PC-3 (cell line): Measurements from ENCODE around the gene TRAF3IP3. TPM values are rescaled to one million over a fixed set of nuclear protein-coding genes. Genes with fewer than 3 reads are reported as not detected.

Experiments used
- ATAC-seq: fragments of 200-7000 bp; cut with Tn5 transposase; 2 replicates; pipeline ENCODE4 v1.9.1; 2020; ENCODE audit warnings: mild to moderate bottlenecking, moderate library complexity
- BruUV-seq: library from RNA; stranded (reverse); fragments of 400-500 nt; replicated peaks from 2 replicates; lab custom pipeline; 2021; lab: Mats Ljungman, UMichigan
- CTCF ChIA-PET: fragments of 300-600 bp; sonication (Branson Sonifier 250); formaldehyde crosslinking; loops from one replicate; lab custom pipeline; 2022; ENCODE audit warnings: antibody characterized with exemption; lab: Charles Lee
- POLR2A ChIA-PET: fragments of 300-600 bp; sonication (Branson Sonifier 250); formaldehyde crosslinking; loops from one replicate; lab custom pipeline; 2022; ENCODE audit warnings: antibody characterized with exemption; ENCODE audit not compliant: unreplicated experiment; lab: Charles Lee
- DNase-seq: peaks from one replicate; pipeline ENCODE4 v3.0.0-alpha.2; 2015
- H2AFZ ChIP-seq: fragments of 300-600 bp; sonication (generic); 2 replicates; pipeline ENCODE4 v1.6.0; 2016; ENCODE audit warnings: antibody characterized with exemption, low read length
- H3F3A ChIP-seq: fragments of 300-600 bp; sonication (generic); one replicate; pipeline ENCODE4 v1.6.0; 2017; ENCODE audit warnings: antibody characterized with exemption, low read length, control low read depth, mild to moderate bottlenecking; ENCODE audit not compliant: unreplicated experiment
- H3K27ac ChIP-seq: fragments of 300-600 bp; sonication (generic); 2 replicates; pipeline ENCODE4 v1.5.1; 2016; ENCODE audit warnings: mild to moderate bottlenecking, low read length
- H3K27me3 ChIP-seq: fragments of 300-600 bp; sonication (generic); 2 replicates; pipeline ENCODE4 v1.6.1; 2016; ENCODE audit warnings: low read length, mixed read lengths
- H3K36me3 ChIP-seq: fragments of 300-600 bp; sonication (generic); 2 replicates; pipeline ENCODE4 v1.6.1; 2016; ENCODE audit warnings: low read depth, mixed run types, low read length, mixed read lengths
- H3K4me1 ChIP-seq: fragments of 300-600 bp; sonication (generic); 2 replicates; pipeline ENCODE4 v1.5.1; 2016; ENCODE audit warnings: low read length; ENCODE audit not compliant: insufficient read depth
- H3K4me2 ChIP-seq: fragments of 300-600 bp; sonication (generic); 2 replicates; pipeline ENCODE4 v1.6.0; 2016; ENCODE audit warnings: low read length
- H3K4me3 ChIP-seq: fragments of 300-600 bp; sonication (generic); 2 replicates; pipeline ENCODE4 v1.5.1; 2016; ENCODE audit warnings: mild to moderate bottlenecking, low read length, mixed read lengths
- H3K79me2 ChIP-seq: fragments of 300-600 bp; sonication (generic); 2 replicates; pipeline ENCODE4 v1.6.1; 2017; ENCODE audit warnings: low read length, mixed read lengths
- H3K9ac ChIP-seq: fragments of 300-600 bp; sonication (generic); 2 replicates; pipeline ENCODE4 v1.6.0; 2016; ENCODE audit warnings: mild to moderate bottlenecking, low read length
- H3K9me2 ChIP-seq: fragments of 300-600 bp; sonication (generic); replicated peaks from 2 replicates; pipeline ENCODE4 v1.6.1; 2016; ENCODE audit warnings: mixed run types, low read length, mixed read lengths
- H3K9me3 ChIP-seq: fragments of 300-600 bp; sonication (generic); 2 replicates; pipeline ENCODE4 v1.6.1; 2016; ENCODE audit warnings: low read length, mixed read lengths
- H4K20me1 ChIP-seq: fragments of 300-600 bp; sonication (generic); 2 replicates; pipeline ENCODE4 v1.6.1; 2016; ENCODE audit warnings: low read length, mixed read lengths
- CTCF ChIP-seq: fragments of 300-600 bp; sonication (generic); conservative IDR thresholded peaks from 2 replicates; pipeline ENCODE4 v1.5.1; 2017; ENCODE audit warnings: antibody characterized with exemption, low read depth, mild to moderate bottlenecking, low read length
- EZH2 ChIP-seq: fragments of 300-600 bp; sonication (generic); IDR thresholded peaks from one replicate; pipeline ENCODE4 v1.6.1; 2017; ENCODE audit warnings: antibody characterized with exemption, mild to moderate bottlenecking, low read length; ENCODE audit not compliant: unreplicated experiment
- EZH2phosphoT487 ChIP-seq: fragments of 300-600 bp; sonication (generic); IDR thresholded peaks from 2 replicates; pipeline ENCODE4 v1.6.1; 2018; ENCODE audit warnings: mild to moderate bottlenecking, antibody characterized with exemption, low read length, borderline replicate concordance
- intact Hi-C: fragments of 100-400 bp; cut with micrococcal nuclease; formaldehyde crosslinking; loops from 2 replicates; pipeline ENCODE4 v1.9.0; 2023
- total RNA-seq: library from RNA; depleted of rRNA; stranded (reverse); fragments of >200 nt; gene quantifications from 2 replicates; pipeline ENCODE4 v1.2.3, GENCODE V29; 2014

The TRAF3IP3 gene
- total RNA-seq, 1 experiment from 2014 or later = not detected

DNA sequence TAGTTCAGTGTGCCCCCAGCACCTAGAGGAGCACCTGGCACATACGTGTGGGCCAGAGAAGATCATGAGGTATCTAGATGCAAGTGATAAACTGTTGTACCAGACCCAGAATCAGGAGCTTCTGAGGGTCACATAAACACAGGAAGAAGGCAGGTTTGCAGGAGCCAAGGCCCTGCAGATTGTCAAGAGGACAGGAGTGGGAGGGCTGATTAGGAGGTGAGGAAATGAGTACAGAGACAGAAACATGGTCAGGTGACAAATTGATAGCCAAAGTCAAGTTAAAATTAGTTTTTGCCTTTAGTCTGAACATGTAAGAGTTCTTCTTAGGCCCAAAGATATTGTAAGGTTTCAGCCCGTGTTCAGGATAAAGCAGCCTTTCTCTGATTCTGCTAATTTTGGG, 14.0 kb upstream of the TRAF3IP3 start:
- Histone ChIP-seq H3K4me2 (no peak overlapping the region), H3K27ac (no peak overlapping the region), H3K9ac (no peak overlapping the region), H3F3A (no peaks in the 10 kb centered on the region), H3K36me3 (no peaks in the 10 kb centered on the region), H3K9me3 (no peaks in the 10 kb centered on the region), H3K27me3 (no peaks in the 10 kb centered on the region), H3K79me2 (no peaks in the 10 kb centered on the region), H2AFZ (no peak overlapping the region), H3K4me1 (peaks cover 11% of the 10 kb centered on the region; the same call in 1 of the 2 replicates), H4K20me1 (no peaks in the 10 kb centered on the region), H3K9me2 (no peaks in the 10 kb centered on the region), H3K4me3 (no peak overlapping the region)
- POLR2A ChIA-PET = no interaction called here
- ATAC-seq (no peak), DNase-seq (no peak)
- no TSS peak for BruUV-seq
- no peak for TF ChIP-seq EZH2
- no peak for TF ChIP-seq CTCF
- TF ChIP-seq EZH2phosphoT487 = no peak
- intact Hi-C loops = no loop called here
- CTCF ChIA-PET = no interaction called here

DNA sequence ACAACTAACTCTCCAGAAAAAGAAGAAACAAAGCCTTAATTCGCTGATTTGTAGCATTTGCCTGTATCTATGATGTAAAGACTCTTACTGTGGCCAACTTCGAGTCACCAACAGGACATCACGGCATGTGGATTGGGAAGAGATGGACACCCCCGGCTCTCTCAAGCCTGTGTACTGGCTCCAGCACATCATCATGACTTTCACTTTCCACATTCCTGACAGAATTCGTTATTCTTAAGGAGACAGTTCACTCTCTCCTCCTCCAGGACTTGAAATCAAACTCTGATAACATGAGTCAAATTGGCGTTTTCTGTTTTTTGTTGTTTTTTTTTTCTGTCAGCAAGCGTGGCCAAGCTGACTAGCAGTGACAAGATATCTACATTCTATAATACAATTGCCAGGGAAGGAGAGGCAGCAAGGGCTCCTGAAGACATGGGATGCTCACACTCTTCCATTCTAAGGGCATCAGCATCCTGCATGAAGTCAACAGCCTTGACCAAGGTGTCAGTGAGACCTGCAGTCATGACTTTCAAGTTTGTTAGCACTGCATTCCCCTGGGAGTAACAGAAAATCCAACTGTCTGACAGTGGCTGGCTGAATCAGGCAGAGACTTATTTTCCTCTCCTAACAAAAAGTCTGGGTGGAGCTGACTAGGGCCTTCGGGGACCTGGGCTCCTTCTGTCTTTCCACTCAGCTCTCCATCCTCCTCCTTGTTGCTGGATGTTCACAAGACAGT, 13.3 kb upstream of the TRAF3IP3 start:
- ChIA-PET POLR2A (no interaction called here), CTCF (interaction anchor here (0.7 kb wide), 1 partner anchor 10 kb away, joined by 3 read pairs; no protein-coding TSS in a partner anchor)
- no peak overlapping the region for H3K4me2 ChIP-seq
- no TSS peak for BruUV-seq
- peaks cover 18% of the 10 kb centered on the region for H3K4me1 ChIP-seq
- H3K9me2 ChIP-seq = no peaks in the 10 kb centered on the region
- H3K9me3 ChIP-seq = no peaks in the 10 kb centered on the region
- H3K9ac ChIP-seq = no peak overlapping the region
- no peak for TF ChIP-seq CTCF
- no peak for TF ChIP-seq EZH2
- TF ChIP-seq EZH2phosphoT487 = no peak
- DNase-seq = no peak
- no peaks in the 10 kb centered on the region for H3K36me3 ChIP-seq
- H3K4me3 ChIP-seq = no peak overlapping the region
- no peak overlapping the region for H2AFZ ChIP-seq
- no peak overlapping the region for H3K27ac ChIP-seq
- intact Hi-C loops = no loop called here
- no peak for ATAC-seq
- H3K79me2 ChIP-seq = no peaks in the 10 kb centered on the region
- no peaks in the 10 kb centered on the region for H3F3A ChIP-seq
- no peaks in the 10 kb centered on the region for H3K27me3 ChIP-seq
- no peaks in the 10 kb centered on the region for H4K20me1 ChIP-seq

- intact Hi-C loops = no loop called here
These were observed 12.7 kb upstream of the TRAF3IP3 start for GRCh38 chr1:209743145-209743482.

More at GRCh38 chr1:209743145-209743482, 12.7 kb upstream of the TRAF3IP3 start:
- H3F3A ChIP-seq = no peaks in the 10 kb centered on the region
- TF ChIP-seq EZH2phosphoT487 (no peak), CTCF (no peak), EZH2 (no peak)
- ATAC-seq (no peak), DNase-seq (peak; percentile 74)
- H3K27me3 ChIP-seq = no peaks in the 10 kb centered on the region
- no peaks in the 10 kb centered on the region for H3K9me2 ChIP-seq
- H3K4me1 ChIP-seq = peaks cover 20% of the 10 kb centered on the region
- no peaks in the 10 kb centered on the region for H4K20me1 ChIP-seq
- H3K9ac ChIP-seq = no peak overlapping the region
- POLR2A ChIA-PET = no interaction called here
- no peak overlapping the region for H2AFZ ChIP-seq
- no peak overlapping the region for H3K27ac ChIP-seq
- CTCF ChIA-PET = interaction anchor here (0.7 kb wide), 1 partner anchor 11 kb away, joined by 3 read pairs; no protein-coding TSS in a partner anchor
- H3K4me3 ChIP-seq = no peak overlapping the region
- H3K9me3 ChIP-seq = no peaks in the 10 kb centered on the region
- H3K79me2 ChIP-seq = no peaks in the 10 kb centered on the region
- H3K4me2 ChIP-seq = no peak overlapping the region
- no TSS peak for BruUV-seq
- no peaks in the 10 kb centered on the region for H3K36me3 ChIP-seq
